OCI-LY7 (cell line): ENCODE measurements around the gene SIGLEC7. TPM values are rescaled to one million over a fixed set of nuclear protein-coding genes. Genes with fewer than 3 reads are reported as not detected.

Source experiments
- BruUV-seq: library from RNA; stranded (reverse); fragments of 400-500 nt; replicated peaks from 2 replicates; lab custom pipeline; 2021; lab: Mats Ljungman, UMichigan
- CTCF ChIA-PET: fragments of 300-600 bp; sonication (Branson Sonifier 250); formaldehyde crosslinking; loops from one replicate; lab custom pipeline; 2022; ENCODE audit warnings: antibody characterized with exemption; ENCODE audit not compliant: unreplicated experiment; lab: Charles Lee
- POLR2A ChIA-PET: fragments of 300-600 bp; sonication (Branson Sonifier 250); formaldehyde crosslinking; loops from one replicate; lab custom pipeline; 2022; ENCODE audit warnings: antibody characterized with exemption; lab: Charles Lee
- DNase-seq: peaks from one replicate; pipeline ENCODE4 v3.0.0-alpha.2; 2015; ENCODE audit warnings: low spot score
- H2AFZ ChIP-seq: fragments of 200-600 bp; sonication (generic), shearing (Covaris generic); 2 replicates; pipeline ENCODE4 v1.6.1; 2014; ENCODE audit warnings: mild to moderate bottlenecking, antibody characterized with exemption, low read length, moderate library complexity
- H3K27ac ChIP-seq: fragments of 200-600 bp; sonication (generic); 2 replicates; pipeline ENCODE4 v1.5.1; 2014; ENCODE audit warnings: mixed run types, low read depth, mild to moderate bottlenecking, moderate library complexity, low read length, inconsistent platforms; ENCODE audit not compliant: poor library complexity, severe bottlenecking
- H3K36me3 ChIP-seq: fragments of 200-600 bp; sonication (generic); 2 replicates; pipeline ENCODE4 v1.6.1; 2014; ENCODE audit warnings: mild to moderate bottlenecking, antibody characterized with exemption, low read length, moderate library complexity, mixed read lengths; ENCODE audit not compliant: insufficient read depth
- H3K4me1 ChIP-seq: fragments of 200-600 bp; sonication (generic); 2 replicates; pipeline ENCODE4 v1.5.1; 2014; ENCODE audit warnings: mild to moderate bottlenecking, low read length; ENCODE audit not compliant: insufficient read depth, poor library complexity, severe bottlenecking
- H3K4me2 ChIP-seq: fragments of 200-600 bp; sonication (generic); 2 replicates; pipeline ENCODE4 v1.6.1; 2014; ENCODE audit warnings: mild to moderate bottlenecking, low read length
- H3K4me3 ChIP-seq: fragments of 200-600 bp; sonication (generic); 2 replicates; pipeline ENCODE4 v1.5.1; 2014; ENCODE audit warnings: mild to moderate bottlenecking, low read depth, low read length; ENCODE audit not compliant: poor library complexity, severe bottlenecking
- H3K79me2 ChIP-seq: fragments of 200-600 bp; sonication (generic); 2 replicates; pipeline ENCODE4 v1.6.1; 2016; ENCODE audit warnings: low read depth, mild to moderate bottlenecking, low read length, moderate library complexity, mixed read lengths; ENCODE audit not compliant: insufficient read depth
- H3K9me2 ChIP-seq: fragments of 200-600 bp; sonication (generic); 2 replicates; pipeline ENCODE4 v1.6.1; 2016; ENCODE audit warnings: mild to moderate bottlenecking, low read length, mixed read lengths; ENCODE audit not compliant: insufficient read depth
- H3K9me3 ChIP-seq: fragments of 200-600 bp; sonication (generic); 2 replicates; pipeline ENCODE4 v1.6.1; 2014; ENCODE audit warnings: mild to moderate bottlenecking, mixed run types, low read length, mixed read lengths
- H4K20me1 ChIP-seq: fragments of 200-600 bp; sonication (generic); 2 replicates; pipeline ENCODE4 v1.6.1; 2014; ENCODE audit warnings: mild to moderate bottlenecking, antibody characterized with exemption, low read length, moderate library complexity, mixed read lengths; ENCODE audit not compliant: insufficient read depth
- CTCF ChIP-seq: fragments of 200-600 bp; sonication (generic); conservative IDR thresholded peaks from 2 replicates; pipeline ENCODE4 v1.5.1; 2014; ENCODE audit warnings: mild to moderate bottlenecking, antibody characterized with exemption, low read length, moderate library complexity, mixed read lengths
- EZH2phosphoT487 ChIP-seq: fragments of 200-600 bp; sonication (generic); IDR thresholded peaks from 2 replicates; pipeline ENCODE4 v1.6.1; 2018; ENCODE audit warnings: low read depth, borderline replicate concordance, mild to moderate bottlenecking, mixed run types, antibody characterized with exemption, low read length, moderate library complexity, mixed read lengths
- intact Hi-C: fragments of 100-400 bp; cut with micrococcal nuclease; formaldehyde crosslinking; loops from one replicate; pipeline ENCODE4 v1.10.0; 2022; ENCODE audit not compliant: unreplicated experiment
- total RNA-seq, 2 experiments: library from RNA; depleted of rRNA in 1 of 2; stranded (reverse); fragments of >200 nt in 1 of 2; shearing (Covaris generic) in 1 of 2; gene quantifications; 2 replicates each; pipeline ENCODE4 v1.2.3, GENCODE V29; 2014 to 2022

The SIGLEC7 gene
- total RNA-seq, 2 experiments from 2014 or later = not detected

- Histone ChIP-seq H3K9me2 (no peaks in the 10 kb centered on the region), H4K20me1 (no peaks in the 10 kb centered on the region), H3K4me3 (no peak overlapping the region), H2AFZ (no peak overlapping the region), H3K27ac (no peak overlapping the region), H3K79me2 (no peaks in the 10 kb centered on the region), H3K36me3 (no peaks in the 10 kb centered on the region), H3K4me2 (no peak overlapping the region), H3K4me1 (no peaks in the 10 kb centered on the region), H3K9me3 (no peaks in the 10 kb centered on the region)
- CTCF ChIA-PET = no interaction called here
- no peak for DNase-seq
- BruUV-seq = no TSS peak
- intact Hi-C loops = no loop called here
- TF ChIP-seq EZH2phosphoT487 (no peak), CTCF (no peak)
- POLR2A ChIA-PET = no interaction called here
These were observed 39.3 kb downstream of the SIGLEC7 start for GRCh38 chr19:51181377-51181912.

GRCh38 chr19:51181913-51182419 is 39.9 kb downstream of the SIGLEC7 start:
- BruUV-seq = no TSS peak
- Histone ChIP-seq H3K4me3 (no peak overlapping the region), H3K9me2 (no peaks in the 10 kb centered on the region), H3K27ac (no peak overlapping the region), H3K4me1 (no peaks in the 10 kb centered on the region), H4K20me1 (no peaks in the 10 kb centered on the region), H2AFZ (no peak overlapping the region), H3K9me3 (no peaks in the 10 kb centered on the region), H3K4me2 (no peak overlapping the region), H3K36me3 (no peaks in the 10 kb centered on the region), H3K79me2 (no peaks in the 10 kb centered on the region)
- no peak for TF ChIP-seq EZH2phosphoT487
- no peak for TF ChIP-seq CTCF
- ChIA-PET CTCF (no interaction called here), POLR2A (no interaction called here)
- intact Hi-C loops = no loop called here
- no peak for DNase-seq

- CTCF ChIA-PET = no interaction called here
- BruUV-seq = no TSS peak
- Histone ChIP-seq H3K4me1 (no peaks in the 10 kb centered on the region), H3K9me2 (no peaks in the 10 kb centered on the region), H2AFZ (no peak overlapping the region), H3K4me2 (no peak overlapping the region), H4K20me1 (no peaks in the 10 kb centered on the region), H3K4me3 (no peak overlapping the region), H3K27ac (no peak overlapping the region), H3K9me3 (no peaks in the 10 kb centered on the region), H3K36me3 (no peaks in the 10 kb centered on the region), H3K79me2 (no peaks in the 10 kb centered on the region)
- no peak for DNase-seq
- intact Hi-C loops = no loop called here
- TF ChIP-seq EZH2phosphoT487 = no peak
- no peak for TF ChIP-seq CTCF
- POLR2A ChIA-PET = no interaction called here
These were observed 41.5 kb downstream of the SIGLEC7 start for GRCh38 chr19:51183629-51184028.
